ENCODE measurements around the gene ZFP62. TPM values are rescaled to one million over a fixed set of nuclear protein-coding genes. Genes with fewer than 3 reads are reported as not detected.
"Not testable (repeated sequence)": the region's sequence is repeated elsewhere in the genome, so short reads cannot be mapped to it uniquely, and the experiment has no call there.

ZFP62 gene
- polyA plus RNA-seq (2013, experiment 1 of 2; ENCODE audit: insufficient read length): 18.1 TPM
- 19.2 TPM for polyA plus RNA-seq (2013, experiment 2 of 2; ENCODE audit: insufficient read length)

GRCh38 chr5:180860887-180861822 lies at the start of gene ZFP62:
TSS of gene ZFP62 (minus strand) at chr5:180861276. CDS start at chr5:180861219, 57 bp downstream.
- DNase-seq: peak; percentile 90

- no peak for DNase-seq
These were observed 49.7 kb upstream of the ZFP62 start for GRCh38 chr5:180910735-180911134.

- DNase-seq: no peak
These were observed 49.1 kb upstream of the ZFP62 start for GRCh38 chr5:180910182-180910581.

GRCh38 chr5:180909782-180910181 lies 48.7 kb upstream of the ZFP62 start:
- no peak for DNase-seq

- DNase-seq: no peak
These were observed 48.1 kb upstream of the ZFP62 start for GRCh38 chr5:180908998-180909731.

GRCh38 chr5:180908400-180908799 lies 47.3 kb upstream of the ZFP62 start:
- no peak for DNase-seq

GRCh38 chr5:180901319-180902009 lies 40.4 kb upstream of the ZFP62 start:
- no peak for DNase-seq

GRCh38 chr5:180900178-180900577 lies 39.1 kb upstream of the ZFP62 start:
- no peak for DNase-seq

GRCh38 chr5:180898621-180899246 lies 37.7 kb upstream of the ZFP62 start, which contains the start of gene BTNL8:
TSS of gene BTNL8 (plus strand) at chr5:180899159. CDS start at chr5:180899311, 152 bp downstream.
- DNase-seq: no peak

- not testable (repeated sequence) for DNase-seq
These were observed 34.3 kb upstream of the ZFP62 start for GRCh38 chr5:180895330-180895729.

- no peak for DNase-seq
These were observed 28.3 kb upstream of the ZFP62 start for GRCh38 chr5:180889381-180889780.

- not testable (repeated sequence) for DNase-seq
These were observed 24.9 kb upstream of the ZFP62 start for GRCh38 chr5:180885845-180886529.

- DNase-seq: no peak
These were observed 14.9 kb upstream of the ZFP62 start for GRCh38 chr5:180875860-180876426.

- no peak for DNase-seq
These were observed 13.9 kb upstream of the ZFP62 start for GRCh38 chr5:180874804-180875582.

- peak; percentile 10 for DNase-seq
These were observed 12.8 kb upstream of the ZFP62 start for GRCh38 chr5:180873615-180874520.

GRCh38 chr5:180872419-180872818 lies 11.3 kb upstream of the ZFP62 start:
- DNase-seq: no peak

- DNase-seq: no peak
These were observed 9.4 kb upstream of the ZFP62 start for GRCh38 chr5:180870276-180871068.

- DNase-seq: no peak
These were observed 8.5 kb upstream of the ZFP62 start for GRCh38 chr5:180869587-180869986.
